ENCODE results near the gene RGL1.

GRCh38 chr1:183812686-183813569, 8.0 kb downstream of the RGL1 start:
- TF ChIP-seq CTCF (conservative IDR thresholded peaks at IDR 0.05; ENCODE audit: low read depth, low read length) (no peak), EZH2 (IDR thresholded peaks at IDR 0.05; ENCODE audit: low read length, unreplicated experiment) (no peak)

Data from PC-3 (cell line).